Colonic mucosa (tissue), 4 donors: ENCODE data around the gene PBX1. TPM values are rescaled to one million over a fixed set of nuclear protein-coding genes. Genes with fewer than 3 reads are reported as not detected.
"Not testable (repeated sequence)": the region's sequence is repeated elsewhere in the genome, so short reads cannot be mapped to it uniquely, and the experiment has no call there.

Experiments
- DNase-seq: peaks from one replicate; pipeline ENCODE4 v3.0.0-alpha.2; 2020
- H3K27ac ChIP-seq: fragments of 200-600 bp; one replicate; pipeline ENCODE4 v1.8.0; 2021
- H3K27me3 ChIP-seq: fragments of 200-600 bp; one replicate; pipeline ENCODE4 v1.8.0; 2021
- H3K36me3 ChIP-seq: fragments of 200-600 bp; one replicate; pipeline ENCODE4 v1.8.0; 2021
- H3K4me1 ChIP-seq: fragments of 200-600 bp; one replicate; pipeline ENCODE4 v1.8.0; 2021; ENCODE audit warnings: mild to moderate bottlenecking
- H3K4me3 ChIP-seq: fragments of 200-600 bp; one replicate; pipeline ENCODE4 v1.8.0; 2021
- H3K9ac ChIP-seq, 2 donors: one replicate each; pipeline ENCODE4 v1.7.0; 2013; ENCODE audit warnings: control low read depth in 2 of 2, low read depth in 2 of 2, low read length in 2 of 2
- H3K9me3 ChIP-seq: fragments of 200-600 bp; one replicate; pipeline ENCODE4 v1.8.0; 2021
- CTCF ChIP-seq: fragments of 200-600 bp; IDR thresholded peaks from one replicate; pipeline ENCODE4 v1.8.0; 2022; ENCODE audit warnings: antibody characterized with exemption, mild to moderate bottlenecking
- intact Hi-C: fragments of 100-400 bp; cut with DNase I; formaldehyde crosslinking; loops from one replicate; pipeline ENCODE4 v1.14.1; 2022
- total RNA-seq, 2 donors: library from RNA; stranded (reverse); fragmentation: NEBNext Ultra II Directional in 1 of 2; extraction: Animal tissue kit (Norgen Biotek cat#: 25700) in 1 of 2; gene quantifications; one replicate each; pipeline ENCODE4 v1.2.1, GENCODE V29; 2021
- donor health status: healthy.
- donor health status: DM: no; HTN: no; CAD: no.
- donor health status: DM: no; HTN: no; CAD: no.

Gene PBX1
- total RNA-seq, 2 donors from 2014 or later: 27.2 to 53.7 TPM

- no peak for TF ChIP-seq CTCF
- H3K4me3 ChIP-seq: no peak overlapping the region
- intact Hi-C loops: loop anchor here (10.0 kb wide), 2 partner anchors 98 to 268 kb away; no protein-coding TSS in a partner anchor
- H3K36me3 ChIP-seq: no peaks in the 10 kb centered on the region
- H3K9ac ChIP-seq: no peak overlapping the region
- no peaks in the 10 kb centered on the region for H3K27me3 ChIP-seq
- no peaks in the 10 kb centered on the region for H3K9me3 ChIP-seq
- H3K27ac ChIP-seq: no peak overlapping the region
- no peaks in the 10 kb centered on the region for H3K4me1 ChIP-seq
- DNase-seq: no peak
Measured at GRCh38 chr1:164516591-164516990, 42.4 kb upstream of the PBX1 start.

- DNase-seq: no peak
- no peak overlapping the region for H3K4me3 ChIP-seq
- H3K9ac ChIP-seq: no peak overlapping the region
- no peaks in the 10 kb centered on the region for H3K27me3 ChIP-seq
- TF ChIP-seq CTCF: no peak
- intact Hi-C loops: loop anchor here (10.0 kb wide), 2 partner anchors 96 to 266 kb away; no protein-coding TSS in a partner anchor
- no peaks in the 10 kb centered on the region for H3K4me1 ChIP-seq
- H3K36me3 ChIP-seq: no peaks in the 10 kb centered on the region
- H3K9me3 ChIP-seq: no peaks in the 10 kb centered on the region
- H3K27ac ChIP-seq: no peak overlapping the region
Measured at GRCh38 chr1:164518692-164519332, 40.2 kb upstream of the PBX1 start.

- no peaks in the 10 kb centered on the region for H3K4me1 ChIP-seq
- H3K9me3 ChIP-seq: no peaks in the 10 kb centered on the region
Measured at GRCh38 chr1:164519426-164519825, 39.6 kb upstream of the PBX1 start.

GRCh38 chr1:164524810-164525209 lies 34.2 kb upstream of the PBX1 start:
- Histone ChIP-seq H3K27me3 (no peaks in the 10 kb centered on the region), H3K9me3 (no peaks in the 10 kb centered on the region), H3K4me1 (no peaks in the 10 kb centered on the region), H3K27ac (no peak overlapping the region), H3K4me3 (no peak overlapping the region), H3K9ac (no peak overlapping the region), H3K36me3 (no peaks in the 10 kb centered on the region)
- no peak for TF ChIP-seq CTCF
- intact Hi-C loops: no loop called here
- no peak for DNase-seq

More at GRCh38 chr1:164519426-164519825, 39.6 kb upstream of the PBX1 start:
- no peaks in the 10 kb centered on the region for H3K27me3 ChIP-seq
- no peak overlapping the region for H3K9ac ChIP-seq
- intact Hi-C loops: loop anchor here (10.0 kb wide), 2 partner anchors 95 to 265 kb away; no protein-coding TSS in a partner anchor
- no peak overlapping the region for H3K4me3 ChIP-seq
- no peak for TF ChIP-seq CTCF
- no peak for DNase-seq
- no peak overlapping the region for H3K27ac ChIP-seq
- no peaks in the 10 kb centered on the region for H3K36me3 ChIP-seq

- Histone ChIP-seq H3K9ac (no peak overlapping the region), H3K4me3 (no peak overlapping the region), H3K27ac (no peak overlapping the region), H3K36me3 (no peaks in the 10 kb centered on the region), H3K9me3 (no peaks in the 10 kb centered on the region), H3K27me3 (no peaks in the 10 kb centered on the region), H3K4me1 (no peaks in the 10 kb centered on the region)
- TF ChIP-seq CTCF: no peak
- DNase-seq: no peak
- intact Hi-C loops: no loop called here
Measured at GRCh38 chr1:164534863-164535610, 23.9 kb upstream of the PBX1 start.

- H3K27ac ChIP-seq, intact Hi-C loops, DNase-seq, H3K4me1 ChIP-seq, H3K9ac ChIP-seq, H3K27me3 ChIP-seq, H3K4me3 ChIP-seq, H3K36me3 ChIP-seq, H3K9me3 ChIP-seq: not testable (repeated sequence)
Measured at GRCh38 chr1:164552463-164552988, 6.5 kb upstream of the PBX1 start.
